Hypothalamus (tissue), 51 donors: Measurements from ENCODE around the gene WDR45B.

Experiments used
- DNase-seq, 51 donors: peaks; one replicate each; lab custom pipeline; 2025; lab: John Stamatoyannopoulos, UW

Gene WDR45B

DNA sequence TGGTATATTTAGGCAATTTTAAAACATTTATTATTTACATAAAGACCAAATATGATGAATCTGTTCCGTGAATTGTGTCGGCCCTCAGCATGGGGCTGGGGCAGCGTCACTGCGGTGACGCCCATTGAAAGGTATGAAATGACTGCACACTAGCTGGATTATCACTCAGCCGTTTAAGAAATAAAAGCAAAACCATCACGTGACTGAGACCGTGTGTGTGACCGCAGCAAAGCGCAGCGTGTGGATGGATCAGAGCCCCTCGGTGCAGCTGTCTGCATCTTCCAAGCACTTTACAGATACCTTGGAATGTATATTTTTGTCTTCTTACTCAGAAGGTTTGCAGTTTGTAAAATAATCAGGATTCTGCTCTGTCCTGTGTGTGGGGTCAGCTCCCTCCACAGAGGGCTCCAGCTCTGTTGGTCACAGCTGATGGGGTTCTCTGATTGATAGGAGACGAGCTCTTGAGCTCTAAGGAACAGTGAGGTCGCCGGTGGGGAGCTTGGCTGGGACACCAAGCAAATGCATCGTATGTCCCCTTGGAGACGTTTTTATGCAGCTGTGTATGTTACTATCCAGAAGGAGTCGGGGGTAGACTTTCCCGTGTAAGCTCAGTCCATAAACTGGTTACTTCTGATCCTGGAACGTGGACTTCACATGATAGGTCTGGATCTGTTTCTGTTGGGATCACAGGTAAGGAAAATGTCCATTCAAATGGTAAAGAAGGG, 45.1 kb downstream of the WDR45B start:
- DNase-seq = no peak

DNA sequence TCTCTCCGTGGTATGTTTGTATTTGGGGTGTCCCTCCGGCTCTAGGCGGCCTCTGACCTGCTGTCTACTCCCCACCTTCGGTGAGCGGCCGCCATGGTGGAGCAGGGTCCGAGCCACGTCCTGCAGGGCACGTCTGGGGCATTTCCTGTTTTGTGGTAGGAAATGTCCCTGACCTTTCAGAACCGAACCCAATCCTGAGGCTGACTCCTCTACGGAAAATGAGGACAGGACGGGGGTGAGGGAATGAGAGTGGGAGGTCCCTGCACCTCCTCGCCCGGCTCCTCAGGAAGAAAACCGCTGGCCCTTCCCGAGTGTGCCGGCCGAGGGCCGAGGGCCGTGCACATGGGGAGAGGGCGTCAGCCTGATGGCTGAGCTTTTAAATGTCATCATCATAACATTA, 45.8 kb downstream of the WDR45B start:
- DNase-seq = no peak

DNA sequence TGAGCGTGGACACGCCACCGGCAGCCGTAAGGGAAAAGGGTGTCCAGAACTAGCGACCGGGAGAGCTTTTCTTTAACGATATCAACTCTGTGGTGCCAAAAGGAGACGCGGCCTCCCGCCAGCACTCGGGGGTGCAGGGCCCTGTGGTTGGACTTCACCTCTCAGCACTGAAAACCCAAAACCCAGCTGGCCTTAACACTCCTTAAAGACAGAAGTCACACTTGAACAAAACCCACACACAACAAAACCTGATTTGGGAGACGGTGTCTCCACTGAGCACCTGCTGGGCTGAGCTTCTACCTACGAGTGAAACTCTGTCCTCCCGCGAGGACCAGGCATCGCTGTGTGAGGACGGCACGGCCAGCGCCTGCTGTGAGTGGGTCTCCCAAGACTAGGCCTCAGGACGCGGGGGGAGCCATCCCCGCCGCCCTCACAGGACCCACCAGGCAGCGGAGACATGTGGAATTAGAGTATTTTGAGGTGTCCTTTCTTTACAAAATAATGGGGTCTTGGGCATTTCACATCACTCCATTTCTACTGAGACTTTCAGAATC, 46.7 kb downstream of the WDR45B start:
- no peak for DNase-seq

DNA sequence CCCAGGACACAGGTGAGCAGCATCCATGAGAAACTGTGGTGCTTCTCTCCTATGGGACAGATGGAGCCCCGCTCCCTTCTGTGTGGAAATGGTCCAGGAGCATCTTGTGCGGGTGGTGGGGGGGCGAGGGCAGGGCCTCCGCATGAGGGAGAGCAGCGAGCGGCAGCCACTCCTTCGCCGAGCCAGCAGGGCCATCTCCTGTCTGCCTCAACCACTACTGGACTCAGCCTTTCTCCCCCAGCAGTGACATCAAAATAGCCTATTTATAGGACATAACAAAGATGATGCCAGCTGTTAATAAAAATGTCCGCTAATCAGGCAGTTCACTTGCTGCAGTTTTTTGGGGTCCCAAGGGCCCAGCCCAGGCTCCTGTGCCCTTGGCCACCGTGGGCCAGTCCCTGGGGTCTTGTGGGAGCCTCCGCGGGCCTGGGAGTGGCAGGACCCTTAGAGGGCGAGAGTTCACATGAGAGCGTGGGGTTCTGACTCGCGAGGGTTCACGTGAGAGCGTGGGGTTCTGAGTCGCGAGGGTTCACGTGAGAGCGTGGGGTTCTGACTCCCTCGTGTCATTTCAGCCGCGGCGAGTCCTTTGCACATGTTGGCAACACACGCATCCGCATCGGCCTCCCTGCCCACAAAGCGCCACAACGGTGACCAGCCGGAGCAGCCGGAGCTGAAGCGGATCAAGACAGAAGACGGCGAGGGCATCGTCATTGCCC, 47.4 kb downstream of the WDR45B start:
- no peak for DNase-seq

DNA sequence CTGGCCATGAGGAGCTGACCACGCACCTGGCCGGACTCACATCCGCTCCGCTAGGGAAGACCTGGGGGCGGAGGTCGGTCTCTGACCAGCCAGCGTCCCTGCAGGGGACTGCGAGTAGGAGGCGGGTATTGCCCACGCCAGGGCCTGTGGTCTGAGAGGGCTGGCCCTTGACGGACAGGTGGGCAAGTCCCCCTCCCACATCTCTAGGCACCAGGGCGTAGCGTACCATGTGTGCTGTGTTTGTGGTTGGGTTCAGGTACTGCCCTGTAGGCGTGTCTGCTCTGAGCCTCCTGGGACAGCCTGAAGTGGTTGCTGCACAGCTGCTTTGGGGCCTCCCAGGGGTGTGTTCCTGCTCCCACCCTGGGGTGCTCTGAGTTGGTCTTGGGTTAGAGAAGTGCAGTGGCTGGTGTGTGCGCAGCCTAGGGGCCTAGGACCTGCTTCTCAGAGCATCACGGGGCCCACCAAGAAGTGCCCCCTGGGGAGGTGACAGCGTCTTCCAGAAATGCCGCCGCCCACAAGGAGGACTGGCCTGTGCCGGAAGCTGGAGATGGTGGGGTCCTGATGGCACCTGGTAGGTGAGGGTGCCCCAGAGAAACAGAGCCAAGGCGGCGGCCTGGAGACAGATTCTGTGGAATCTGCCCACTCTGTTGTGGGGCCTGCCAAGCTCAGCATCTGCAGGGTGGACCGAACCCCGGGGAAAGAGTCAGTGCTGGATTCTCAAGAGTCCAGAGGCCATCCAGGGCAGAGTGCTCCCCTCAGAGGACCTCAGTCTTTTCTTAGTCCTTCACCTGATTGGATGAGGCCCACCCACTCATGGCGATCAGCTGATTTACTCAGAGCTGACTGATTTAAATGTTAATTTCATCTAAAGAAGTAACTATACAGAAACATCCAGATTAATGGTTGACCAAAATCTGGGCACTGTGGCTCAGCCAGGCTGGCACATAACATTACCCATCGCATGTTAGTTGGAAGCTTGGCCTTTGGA, 48.3 kb downstream of the WDR45B start:
- DNase-seq = no peak

DNA sequence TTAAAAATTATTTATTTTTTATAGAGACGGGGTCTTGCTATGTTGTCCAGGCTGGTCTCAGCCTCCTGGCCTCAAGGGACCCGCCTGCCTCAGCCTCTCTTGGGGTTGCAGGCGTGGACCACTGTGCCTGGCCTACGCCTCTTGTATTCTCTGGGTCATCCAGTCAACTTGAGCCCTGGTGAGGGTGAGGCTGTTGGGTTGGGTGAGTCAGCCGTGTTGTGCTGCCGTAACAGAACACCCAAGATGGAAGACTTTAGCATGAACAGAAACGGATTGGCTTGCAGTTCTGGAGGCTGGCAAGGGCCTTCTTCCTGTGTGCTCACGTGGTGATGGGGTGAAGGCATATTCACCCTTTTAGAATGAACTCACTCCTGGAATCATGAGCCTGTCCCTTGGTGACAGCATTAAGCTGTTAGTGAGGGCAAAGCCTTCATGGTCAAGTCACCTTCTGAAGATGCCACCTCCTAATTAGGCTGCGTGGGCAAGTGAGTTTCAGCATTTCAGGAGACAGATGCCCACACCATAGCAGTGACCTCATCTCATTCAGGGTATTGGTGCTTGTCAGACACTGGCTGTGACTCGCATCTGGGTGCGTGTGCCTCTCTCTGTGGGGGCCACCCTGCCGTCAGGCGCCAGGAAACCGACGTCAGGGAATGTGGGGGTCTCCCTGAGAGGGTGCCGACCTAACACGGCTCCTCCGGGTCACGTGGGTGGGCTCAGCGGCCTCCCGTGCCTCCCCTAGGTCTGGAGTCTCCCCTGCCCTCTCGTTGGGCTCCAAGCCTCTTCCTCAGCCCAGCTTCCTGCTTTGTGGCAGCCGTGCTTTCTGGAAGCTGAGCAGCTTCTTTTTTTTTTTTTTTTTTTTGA, 49.8 kb downstream of the WDR45B start:
- peak in 1 of 51 donors; percentile 41 for DNase-seq

DNA sequence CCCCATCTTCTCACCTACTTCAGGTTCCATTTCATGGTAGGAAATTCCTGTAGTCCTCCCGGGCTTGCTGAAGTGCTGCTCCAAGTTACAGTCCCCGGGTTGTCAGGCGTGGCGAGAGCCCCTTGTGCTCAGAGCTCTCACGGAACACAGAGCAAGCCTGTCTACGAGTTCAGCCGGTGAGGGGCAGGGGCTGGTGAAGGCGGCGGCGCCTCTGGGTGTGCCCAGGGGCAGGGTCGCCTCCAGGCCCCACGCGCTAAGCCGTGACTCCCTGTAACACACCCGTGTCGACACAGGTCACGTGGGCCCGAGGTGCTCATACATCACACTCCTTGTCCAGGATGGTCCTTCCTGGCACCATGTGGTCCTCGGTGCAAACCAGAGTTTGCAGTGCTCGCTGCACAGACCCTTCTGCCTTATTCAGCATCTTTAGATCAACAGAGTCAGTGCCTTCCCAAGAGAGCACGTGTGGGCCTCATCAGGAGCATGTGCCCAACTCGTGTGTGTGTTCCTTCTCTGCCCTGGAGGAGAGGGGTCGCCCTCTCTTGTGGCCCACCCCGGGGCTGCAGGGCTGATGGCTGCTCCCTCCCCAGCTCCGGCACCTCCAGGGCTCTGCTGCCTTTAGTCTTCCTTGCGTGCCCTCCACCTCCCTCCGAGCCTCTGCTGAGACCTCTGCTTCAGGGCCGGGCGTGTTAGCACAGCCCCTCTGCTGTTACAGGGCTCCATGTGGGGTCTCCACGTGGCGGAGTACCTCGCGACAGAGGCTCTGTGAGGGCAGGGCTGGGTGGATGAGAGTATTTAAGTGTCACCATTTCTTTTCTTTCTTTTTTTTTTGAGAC, 51.2 kb downstream of the WDR45B start:
- DNase-seq = no peak

DNA sequence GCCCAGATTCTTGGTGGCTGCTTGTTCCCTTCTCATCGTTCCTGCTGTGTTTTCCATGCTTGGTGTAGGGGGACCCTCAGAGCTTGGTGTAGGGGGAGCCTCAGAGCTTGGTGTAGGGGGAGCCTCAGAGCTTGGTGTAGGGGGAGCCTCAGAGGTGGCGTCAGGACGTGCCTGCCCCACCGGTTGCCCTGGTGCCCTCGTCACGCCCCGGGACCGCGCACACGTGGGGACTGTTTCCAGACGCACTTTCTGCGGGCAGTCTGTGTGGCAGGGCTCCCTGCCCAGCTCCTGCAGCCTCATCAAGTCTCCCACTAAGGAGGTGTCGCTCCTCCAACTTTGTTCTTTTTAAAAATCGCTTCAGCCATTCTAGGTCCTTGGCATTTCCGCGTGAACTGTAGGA, 51.9 kb downstream of the WDR45B start:
- no peak for DNase-seq

DNA sequence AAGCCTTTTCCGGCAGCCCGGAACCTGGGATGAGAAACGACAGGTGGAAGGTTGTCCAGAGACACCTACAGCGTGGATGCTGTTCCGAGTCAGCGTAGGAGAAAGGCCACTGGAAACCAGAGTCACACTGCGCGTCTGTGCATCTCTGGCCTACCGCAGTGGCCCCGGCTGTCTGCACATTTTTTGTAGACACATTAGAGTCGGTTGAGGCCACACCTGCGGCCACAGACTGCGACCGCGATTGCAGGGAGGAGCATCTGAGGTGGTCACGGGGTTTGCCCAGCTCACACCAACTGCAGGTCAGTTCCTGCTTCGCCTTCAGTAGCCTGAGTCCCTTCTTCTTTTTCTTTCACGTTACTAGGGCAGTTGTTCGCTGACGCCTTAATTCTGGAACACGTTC, 52.4 kb downstream of the WDR45B start:
- DNase-seq = no peak

DNA sequence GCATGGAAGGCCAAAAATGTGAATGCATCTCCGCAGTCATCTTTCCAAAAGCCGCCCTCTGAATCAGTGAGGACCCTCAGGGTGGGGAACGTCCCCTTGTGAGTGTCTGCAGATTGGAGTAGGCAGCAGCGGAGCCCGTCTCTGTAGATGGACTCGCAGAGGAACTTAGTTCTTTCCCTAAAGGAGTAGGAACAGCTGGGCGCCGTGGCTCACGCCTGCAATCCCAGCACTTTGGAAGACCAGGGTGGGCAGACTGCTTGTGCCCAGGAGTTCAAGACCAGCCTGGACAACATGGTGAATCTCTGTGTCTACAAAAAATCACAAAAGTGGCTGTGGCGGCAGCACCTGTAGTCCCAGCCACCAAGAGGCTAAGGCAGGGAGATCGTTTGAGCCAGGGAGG, 53.7 kb downstream of the WDR45B start:
- no peak for DNase-seq

DNA sequence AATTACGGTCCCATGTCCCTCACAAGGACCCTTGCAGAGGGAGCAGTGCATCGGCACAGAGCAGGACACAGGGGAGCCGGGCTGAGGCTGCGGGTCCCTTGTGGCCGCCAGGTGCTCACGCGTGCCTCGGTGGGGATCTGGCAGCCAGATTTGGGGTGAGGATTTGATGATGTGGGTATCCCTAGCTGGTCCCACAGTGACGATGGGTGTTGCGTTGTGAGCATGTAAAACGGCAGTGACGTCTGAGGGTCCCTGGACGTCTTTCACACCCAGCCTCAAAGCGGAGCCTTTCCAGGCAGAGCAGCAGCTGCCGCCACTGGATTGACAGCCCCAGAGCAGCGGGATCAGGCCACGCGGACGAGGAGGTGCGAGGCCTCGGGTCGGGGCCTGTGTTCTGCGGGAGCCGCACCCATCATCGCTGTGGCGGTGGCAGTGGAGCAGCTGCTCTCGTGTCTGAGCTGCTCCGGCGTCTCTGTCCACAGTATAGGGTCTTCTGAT, 54.6 kb downstream of the WDR45B start:
- DNase-seq = peak in 2 of 51 donors; percentile 27 to 52

DNA sequence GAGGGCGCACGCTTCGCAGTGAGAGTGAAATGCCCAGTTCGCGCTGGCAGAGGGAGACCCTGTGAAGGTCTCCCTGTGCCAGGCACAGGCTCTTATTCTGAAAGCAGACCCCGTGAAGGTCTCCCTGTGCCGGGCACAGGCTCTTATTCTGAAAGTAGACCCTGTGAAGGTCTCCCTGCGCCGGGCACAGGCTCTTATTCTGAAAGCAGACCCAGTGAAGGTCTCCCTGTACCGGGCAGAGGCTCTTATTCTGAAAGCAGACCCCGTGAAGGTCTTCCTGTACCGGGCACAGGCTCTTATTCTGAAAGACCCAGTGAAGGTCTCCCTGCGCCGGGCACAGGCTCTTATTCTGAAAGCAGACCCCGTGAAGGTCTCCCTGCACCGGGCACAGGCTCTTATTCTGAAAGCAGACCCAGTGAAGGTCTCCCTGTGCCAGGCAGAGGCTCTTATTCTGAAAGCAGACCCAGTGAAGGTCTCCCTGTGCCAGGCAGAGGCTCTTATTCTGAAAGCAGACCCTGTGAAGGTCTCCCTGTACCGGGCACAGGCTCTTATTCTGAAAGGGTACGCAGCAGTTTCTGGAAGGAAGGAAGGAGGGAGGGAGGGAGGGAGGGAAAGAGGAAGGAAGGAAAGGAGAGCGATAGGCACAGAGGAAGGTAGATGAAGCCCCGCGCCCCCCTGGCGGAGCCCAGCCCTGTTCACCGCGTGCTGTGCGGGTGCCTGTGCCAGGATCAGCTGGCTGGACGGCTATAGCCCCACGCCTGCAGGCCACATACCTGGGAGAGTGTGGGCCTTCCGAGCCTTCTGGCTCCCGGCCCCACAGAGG, 55.3 kb downstream of the WDR45B start:
- DNase-seq = peak in 45 of 51 donors; percentile 46 to 92 (median 74)

DNA sequence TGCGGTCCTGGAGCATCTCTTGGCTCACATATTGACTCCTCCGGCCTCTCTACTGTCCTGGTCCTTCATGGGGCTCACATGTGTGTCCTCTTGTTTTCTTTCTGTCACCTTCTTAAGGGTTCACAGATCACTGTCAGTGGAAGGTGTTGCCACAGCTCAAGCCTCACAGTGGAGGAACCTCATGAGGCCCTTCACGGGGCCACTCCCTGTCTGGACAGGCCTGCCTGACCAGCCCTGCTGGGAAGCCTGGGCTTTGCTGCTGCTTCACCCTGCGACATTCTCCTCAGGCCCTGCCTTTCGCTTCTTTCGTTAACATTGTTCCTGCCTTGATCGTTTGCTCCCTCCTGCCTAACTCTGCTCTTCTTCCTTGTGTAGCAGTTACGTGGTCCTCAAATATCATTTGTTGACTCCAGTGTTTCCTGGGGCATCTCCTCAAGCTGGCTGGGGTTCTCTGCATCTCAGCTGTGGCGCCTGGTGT, 55.9 kb downstream of the WDR45B start:
- peak in 5 of 51 donors; percentile 26 to 70 (median 57) for DNase-seq

DNA sequence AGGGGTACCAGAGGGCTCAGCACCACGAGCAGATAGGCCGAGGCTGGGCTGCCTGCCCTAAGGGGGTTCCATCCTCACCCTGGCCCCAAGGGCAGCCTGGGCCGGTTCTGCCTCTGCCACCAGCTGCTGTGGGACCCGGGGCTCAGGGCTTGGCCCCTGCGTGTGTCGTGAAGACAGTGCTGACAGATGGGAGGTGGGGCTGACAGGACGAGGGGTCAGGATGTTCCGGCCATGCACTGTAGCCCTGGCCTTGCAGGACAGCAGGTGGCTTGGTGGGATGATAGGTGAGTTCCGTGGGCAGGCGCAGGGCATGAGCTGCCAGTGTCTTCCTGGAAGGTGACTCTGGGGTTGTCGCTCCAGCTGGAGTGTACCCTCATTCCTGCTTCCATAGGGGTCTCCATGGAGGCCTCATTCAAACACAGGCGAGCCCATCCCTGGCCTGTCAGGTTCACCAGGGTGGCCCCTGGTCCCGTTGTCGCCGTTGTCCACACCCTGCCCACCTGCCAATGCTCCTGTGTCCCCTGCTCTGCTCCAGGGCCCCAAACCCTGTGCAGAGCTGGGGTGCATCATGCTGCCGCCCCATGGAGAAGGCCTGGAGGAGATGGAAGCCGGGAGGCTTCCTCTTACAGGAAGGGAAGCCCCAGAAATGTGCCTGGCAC, 57.2 kb downstream of the WDR45B start:
- no peak for DNase-seq

DNA sequence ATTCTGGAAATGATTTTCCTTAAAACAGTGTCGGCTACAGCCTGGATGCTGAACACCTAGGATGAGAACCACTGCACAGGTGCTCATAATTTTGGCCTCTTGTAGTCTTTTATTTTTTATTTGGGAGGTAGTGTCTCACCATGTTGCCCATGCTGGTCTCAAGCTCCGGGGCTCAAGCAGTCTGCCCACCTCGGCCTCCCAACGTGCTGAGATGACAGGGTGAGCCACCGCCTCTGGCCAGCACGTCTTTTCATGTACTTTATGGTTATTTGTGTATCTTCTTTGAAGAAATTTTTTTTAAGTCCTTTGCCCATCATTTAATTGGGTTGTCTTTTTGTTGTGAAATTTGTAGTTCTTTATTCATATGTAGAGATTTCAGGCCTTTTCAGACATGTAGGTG, 58.0 kb downstream of the WDR45B start:
- no peak for DNase-seq

DNA sequence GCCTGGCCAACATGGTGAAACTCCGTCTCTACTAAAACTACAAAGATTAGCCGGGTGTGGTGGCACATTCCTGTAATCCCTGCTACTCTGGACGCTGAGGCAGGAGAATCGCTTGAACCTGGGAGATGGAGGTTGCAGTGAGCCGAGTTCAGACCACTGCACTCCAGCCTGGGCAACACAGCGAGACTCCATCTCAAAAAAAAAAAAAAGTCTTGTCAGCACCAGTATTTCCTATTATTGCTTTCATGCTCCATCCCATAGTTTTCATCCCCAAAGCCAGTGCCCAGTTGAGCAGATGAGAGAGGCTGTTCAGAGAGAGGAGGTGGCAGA, 58.4 kb downstream of the WDR45B start:
- no peak for DNase-seq
